NCI-H1694 treated with DMSO at 0.1 percent for 48 hours (cell line): ENCODE measurements around the gene TLL1.

ENCODE experiments used
- DNase-seq: peaks from one replicate; lab custom pipeline; 2025; lab: John Stamatoyannopoulos, UW

The TLL1 gene

GRCh38 chr4:165971933-165972332 is 98.9 kb downstream of the TLL1 start:
- no peak for DNase-seq

- no peak for DNase-seq
These were observed 99.7 kb downstream of the TLL1 start for GRCh38 chr4:165972747-165973146.

DNA sequence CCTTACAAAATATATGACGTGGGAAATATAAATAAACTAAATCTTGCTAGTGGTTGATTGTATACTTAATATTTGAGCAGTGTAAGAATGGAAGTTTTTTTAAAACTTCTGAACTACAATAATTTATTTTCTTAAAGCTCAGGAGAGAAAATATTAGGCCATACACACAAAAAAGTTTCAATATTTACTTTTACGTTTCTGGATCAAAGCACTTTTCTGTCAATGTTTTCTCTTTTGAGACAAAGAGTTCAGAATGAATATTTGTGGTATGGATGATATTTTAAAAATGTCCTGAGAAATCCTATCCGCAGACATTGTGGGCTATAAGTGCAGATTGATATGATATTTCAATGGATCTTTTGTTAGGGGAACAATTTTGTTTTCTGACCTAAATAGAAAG is 109.9 kb downstream of the TLL1 start:
- DNase-seq: no peak

GRCh38 chr4:165986956-165987698 is 114.1 kb downstream of the TLL1 start:
- no peak for DNase-seq

DNA sequence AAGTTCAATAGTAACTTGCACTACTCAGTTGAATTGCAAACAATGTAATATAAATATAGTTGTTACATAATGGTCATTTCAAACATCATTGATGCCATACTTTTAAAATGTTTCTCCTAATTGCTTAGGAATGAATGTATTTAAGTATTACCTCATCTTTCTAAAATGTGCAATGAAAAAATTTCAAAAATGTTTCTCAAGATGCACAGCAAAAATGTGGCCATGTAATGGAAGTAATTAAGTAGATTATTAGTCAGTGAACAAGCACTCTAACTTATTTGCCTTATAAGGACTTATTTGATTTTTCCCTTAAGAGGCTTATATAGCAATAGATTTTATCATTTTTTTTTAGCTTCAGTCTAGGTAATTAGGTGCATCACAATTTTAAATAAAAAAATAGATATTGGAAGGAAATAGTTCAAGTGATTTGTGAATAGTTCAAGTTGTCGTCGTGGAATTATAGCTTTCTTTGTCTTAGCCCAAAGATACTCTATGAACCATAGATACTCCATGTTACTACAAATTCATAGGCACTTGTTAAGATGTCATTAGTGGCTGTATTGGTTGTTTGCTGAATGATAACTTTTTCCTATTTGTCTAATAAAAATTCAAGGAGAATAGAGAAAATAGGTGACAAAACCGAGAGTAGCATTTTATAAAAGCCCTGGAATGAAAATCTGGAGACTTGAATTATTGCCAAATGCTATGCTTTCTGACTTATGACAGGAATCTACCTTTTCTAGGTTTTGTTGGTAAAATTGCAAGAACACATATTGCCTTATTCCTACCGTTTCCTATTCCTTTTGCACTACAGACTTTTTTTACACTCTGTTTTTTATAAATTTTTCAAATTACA is 118.5 kb downstream of the TLL1 start:
- DNase-seq: no peak

GRCh38 chr4:165992283-165992682 is 119.2 kb downstream of the TLL1 start:
- no peak for DNase-seq

DNA sequence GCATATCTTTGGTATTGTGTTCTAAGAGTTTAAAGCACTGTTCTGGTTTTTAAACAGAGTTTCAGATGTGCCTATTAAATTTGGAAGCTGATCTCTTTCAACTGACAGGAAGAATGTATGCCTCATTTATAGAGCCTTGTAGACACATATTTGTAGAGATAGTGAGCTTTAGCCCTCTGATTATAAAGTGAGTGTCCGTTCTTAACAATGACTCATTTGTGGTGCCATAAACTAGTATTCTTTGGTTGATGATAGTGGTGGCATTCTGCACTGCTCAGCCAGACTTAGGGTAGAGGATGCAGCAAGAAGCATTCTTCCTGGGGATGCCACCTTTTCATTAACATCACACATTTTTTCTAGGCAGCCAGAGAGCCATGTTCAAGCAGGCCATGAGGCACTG is 121.7 kb downstream of the TLL1 start:
- no peak for DNase-seq

- no peak for DNase-seq
These were observed 130.8 kb downstream of the TLL1 start for GRCh38 chr4:166003811-166004210.

DNA sequence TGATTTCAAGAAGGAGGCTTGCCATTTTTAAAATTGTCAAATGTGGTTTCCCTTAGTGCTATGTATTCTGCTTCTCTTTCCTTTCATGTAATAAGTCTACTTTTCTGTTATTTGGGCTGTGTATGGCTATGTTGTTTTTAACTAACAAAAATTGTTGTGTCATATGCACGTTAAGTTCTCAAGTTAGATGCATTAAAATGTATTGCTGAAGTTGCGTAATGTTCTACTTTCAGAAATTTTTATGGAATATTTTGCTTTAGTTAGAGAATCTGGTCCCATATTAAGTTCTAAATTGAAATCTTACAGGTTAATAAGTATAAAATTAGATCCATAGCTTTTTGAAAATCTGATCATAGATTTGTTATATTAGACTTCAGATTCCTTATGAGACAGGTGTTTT is 133.2 kb downstream of the TLL1 start:
- no peak for DNase-seq

DNA sequence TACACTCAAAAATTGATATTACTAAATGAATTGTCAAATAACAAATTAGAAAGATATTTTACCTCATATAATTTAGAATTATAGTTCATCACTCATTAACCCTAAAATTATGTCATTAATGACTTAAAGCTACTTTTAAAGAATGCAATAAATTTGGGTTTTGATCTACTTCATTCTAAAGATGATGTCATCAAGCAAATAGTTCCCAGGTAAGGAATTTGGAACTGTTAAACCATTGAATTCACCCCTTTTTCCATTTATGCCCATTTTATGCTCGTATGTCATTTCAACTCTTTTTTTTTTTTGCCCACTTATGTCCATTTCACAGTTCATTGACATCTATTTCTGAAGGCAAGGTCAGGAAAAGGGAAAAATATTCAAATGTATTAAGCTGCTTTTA is 135.5 kb downstream of the TLL1 start:
- DNase-seq: no peak

- DNase-seq: no peak
These were observed 139.3 kb downstream of the TLL1 start for GRCh38 chr4:166012129-166013030.

GRCh38 chr4:166014411-166014810 is 141.4 kb downstream of the TLL1 start:
- no peak for DNase-seq

DNA sequence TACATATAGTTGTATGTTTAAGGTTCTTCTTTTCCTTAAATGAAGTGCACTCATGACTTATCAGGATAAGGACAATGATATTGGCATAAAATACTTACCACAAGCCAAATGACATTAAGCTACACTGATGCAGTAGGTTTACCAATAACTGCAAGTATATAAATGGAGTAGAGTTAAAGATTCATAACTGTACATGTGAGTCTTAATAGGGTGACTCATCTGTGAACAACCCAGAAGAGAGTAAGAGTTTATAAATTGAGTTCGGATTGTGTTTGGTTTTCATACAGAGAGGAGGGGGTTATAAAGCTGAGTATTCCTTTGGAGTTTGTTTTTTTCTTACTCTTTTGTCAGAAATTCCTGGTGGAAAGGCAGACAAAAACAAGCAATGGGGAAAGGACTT is 144.8 kb downstream of the TLL1 start:
- DNase-seq: no peak

DNA sequence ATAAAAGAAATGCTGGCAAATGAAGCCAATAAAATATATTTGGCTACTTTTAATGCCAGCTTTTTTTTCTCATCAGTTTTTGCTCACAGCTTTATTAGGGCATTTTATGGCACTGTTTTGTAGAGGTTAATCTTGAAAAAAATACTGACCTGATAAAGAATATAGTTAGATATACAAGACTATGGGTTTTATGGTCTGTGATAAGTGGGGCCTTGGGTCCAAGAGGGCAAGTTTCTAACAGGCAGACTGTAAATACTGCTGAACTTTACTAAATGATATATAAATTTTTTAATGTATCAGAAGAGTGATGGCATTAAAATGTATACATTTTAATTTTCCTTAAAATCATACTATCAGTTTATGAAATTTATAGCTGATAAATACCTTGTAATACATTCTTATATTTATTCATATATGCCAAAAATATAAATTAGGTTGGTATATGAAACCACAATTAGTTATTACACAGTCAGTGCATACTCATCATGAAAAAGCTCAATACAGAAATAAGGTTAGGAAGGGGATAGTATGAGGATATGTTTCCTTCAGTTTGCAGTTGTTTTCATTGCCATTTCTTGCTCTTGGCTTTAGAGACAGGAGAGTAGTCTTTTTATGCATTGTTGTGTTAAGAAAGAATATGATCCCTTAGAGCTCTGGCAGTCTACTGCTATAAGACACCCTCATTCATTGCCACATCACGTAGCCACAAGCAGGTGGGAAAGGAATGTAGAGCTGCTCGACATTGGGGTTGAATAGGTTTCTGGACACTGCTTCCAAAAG is 146.6 kb downstream of the TLL1 start:
- no peak for DNase-seq

- DNase-seq: no peak
These were observed 148.6 kb downstream of the TLL1 start for GRCh38 chr4:166021617-166022016.

DNA sequence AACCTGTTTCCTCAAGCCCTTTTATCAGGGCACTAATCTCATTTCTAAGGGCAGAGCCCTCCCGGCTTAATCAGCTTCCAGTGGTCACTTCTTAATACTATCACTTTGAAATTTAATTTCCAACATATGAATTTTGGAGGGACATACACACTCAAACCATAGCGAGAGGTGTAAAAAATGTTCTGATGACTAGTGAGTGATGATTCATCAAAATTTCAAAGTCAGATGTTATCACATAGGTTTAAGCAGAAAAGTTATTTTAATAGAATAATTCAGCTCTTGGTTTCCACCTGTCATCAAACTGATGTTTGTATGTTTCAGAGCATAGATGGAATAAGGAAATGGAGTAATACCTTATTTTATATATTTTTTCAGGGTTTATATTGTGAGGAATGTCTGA is 161.9 kb downstream of the TLL1 start:
- no peak for DNase-seq

- no peak for DNase-seq
These were observed 166.8 kb downstream of the TLL1 start for GRCh38 chr4:166039822-166040221.

DNA sequence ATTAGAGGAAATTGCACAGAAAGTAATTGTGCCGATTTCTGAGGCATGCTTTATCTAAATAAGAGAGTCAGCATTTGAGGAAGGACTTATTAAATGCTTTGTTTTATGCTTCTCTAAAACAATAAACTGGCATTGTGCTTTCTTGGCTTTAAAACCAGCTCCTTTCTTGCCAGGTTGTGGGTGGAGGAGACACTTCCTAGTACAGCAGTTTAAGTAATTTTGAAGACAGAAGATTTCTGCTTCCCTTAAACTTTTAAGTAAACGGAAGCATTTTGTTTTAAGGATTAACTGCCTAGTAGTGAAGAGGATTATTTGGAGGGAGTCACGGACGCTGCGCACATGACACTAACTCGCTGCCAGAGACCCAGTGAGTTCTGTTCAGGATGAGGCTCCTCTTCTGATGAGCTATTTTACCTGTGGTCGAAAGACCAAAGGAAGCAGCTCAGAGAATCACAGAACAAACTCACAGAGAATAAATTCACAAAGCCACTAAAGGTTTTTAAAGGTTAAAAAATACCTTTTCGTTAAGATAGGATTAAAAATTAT is 169.5 kb downstream of the TLL1 start:
- no peak for DNase-seq

DNA sequence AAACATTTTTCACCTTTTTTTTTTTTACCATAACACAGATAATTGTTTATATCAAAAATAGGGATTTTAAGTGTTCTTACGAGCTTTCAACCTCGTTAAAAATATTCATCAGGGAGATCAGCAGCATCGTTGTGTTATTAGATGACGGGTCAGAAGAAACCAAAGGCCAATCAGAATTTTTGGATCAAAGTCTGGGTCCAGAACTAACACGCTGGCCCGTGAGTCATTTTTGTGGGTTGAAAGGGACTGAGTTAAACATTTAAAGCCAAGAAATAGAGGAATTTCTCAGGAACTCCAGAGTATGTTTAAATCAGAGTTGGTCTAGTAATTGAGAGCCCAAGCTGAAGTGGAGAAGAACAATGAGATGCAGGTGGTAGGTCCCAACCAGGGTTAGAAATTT is 170.8 kb downstream of the TLL1 start:
- no peak for DNase-seq

- no peak for DNase-seq
These were observed 171.8 kb downstream of the TLL1 start for GRCh38 chr4:166044871-166045270.

GRCh38 chr4:166045457-166045856 is 172.4 kb downstream of the TLL1 start:
- no peak for DNase-seq
